ENCODE data around the gene NAAA.

DNA sequence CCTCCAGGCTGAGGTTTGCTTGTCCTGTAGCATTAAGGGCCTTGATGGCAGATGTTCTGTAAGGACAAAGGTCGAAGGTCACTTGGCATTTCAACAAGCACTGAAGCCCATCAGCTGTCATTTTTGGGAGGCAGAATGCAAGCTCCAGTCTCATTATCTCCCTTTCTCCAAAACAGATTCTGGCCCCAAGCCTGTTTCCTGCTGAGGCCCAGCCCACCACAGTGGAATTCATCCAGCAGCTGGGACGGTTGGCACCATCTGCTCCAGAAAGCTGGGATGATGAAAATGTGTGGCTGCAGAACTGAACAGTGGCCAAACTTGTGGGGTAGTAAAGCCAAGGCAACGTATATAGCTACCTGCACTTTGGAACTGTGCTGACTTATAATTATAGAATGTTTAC lies 20.9 kb downstream of the NAAA start:
- TF ChIP-seq, protein P1, sequence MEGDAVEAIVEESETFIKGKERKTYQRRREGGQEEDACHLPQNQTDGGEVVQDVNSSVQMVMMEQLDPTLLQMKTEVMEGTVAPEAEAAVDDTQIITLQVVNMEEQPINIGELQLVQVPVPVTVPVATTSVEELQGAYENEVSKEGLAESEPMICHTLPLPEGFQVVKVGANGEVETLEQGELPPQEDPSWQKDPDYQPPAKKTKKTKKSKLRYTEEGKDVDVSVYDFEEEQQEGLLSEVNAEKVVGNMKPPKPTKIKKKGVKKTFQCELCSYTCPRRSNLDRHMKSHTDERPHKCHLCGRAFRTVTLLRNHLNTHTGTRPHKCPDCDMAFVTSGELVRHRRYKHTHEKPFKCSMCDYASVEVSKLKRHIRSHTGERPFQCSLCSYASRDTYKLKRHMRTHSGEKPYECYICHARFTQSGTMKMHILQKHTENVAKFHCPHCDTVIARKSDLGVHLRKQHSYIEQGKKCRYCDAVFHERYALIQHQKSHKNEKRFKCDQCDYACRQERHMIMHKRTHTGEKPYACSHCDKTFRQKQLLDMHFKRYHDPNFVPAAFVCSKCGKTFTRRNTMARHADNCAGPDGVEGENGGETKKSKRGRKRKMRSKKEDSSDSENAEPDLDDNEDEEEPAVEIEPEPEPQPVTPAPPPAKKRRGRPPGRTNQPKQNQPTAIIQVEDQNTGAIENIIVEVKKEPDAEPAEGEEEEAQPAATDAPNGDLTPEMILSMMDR (IDR thresholded peaks at IDR 0.05): no peak
- no peak for TF ChIP-seq RAD21 (IDR thresholded peaks at IDR 0.05; ENCODE audit: low read length)
- TF ChIP-seq CHD2 (IDR thresholded peaks at IDR 0.05; ENCODE audit: low read length, partially characterized antibody): no peak
- no peak for TF ChIP-seq EP300 (IDR thresholded peaks at IDR 0.05; ENCODE audit: borderline replicate concordance in 1 of 2, low read depth in 1 of 2, low read length in 1 of 2)
- TF ChIP-seq POLR2AphosphoS5 (IDR thresholded peaks at IDR 0.05; ENCODE audit: low read depth, low read length): no peak
- TF ChIP-seq TAF1 (IDR thresholded peaks at IDR 0.05; ENCODE audit: borderline replicate concordance, low read depth, low read length): no peak

Measured in SK-N-SH (cell line).